Tibial nerve (tissue), 3 donors: Measurements from ENCODE around the gene ASS1.
A peak's percentile ranks its signal among the peaks of the same experiment; 100 is the strongest.

Source experiments
- POLR2A ChIP-seq, 2 donors: fragments of 450-650 bp; IDR thresholded peaks; one replicate each; pipeline ENCODE4 v1.6.1; 2017; ENCODE audit warnings: antibody characterized with exemption in 2 of 2, mild to moderate bottlenecking in 2 of 2, moderate library complexity in 2 of 2
- TF ChIP-seq, protein P1 (sequence below), 5 experiments: fragments of 200-600 bp in 3 of 5; fragments of 450-650 bp in 2 of 5; sonication (generic) in 3 of 5; IDR thresholded peaks; one replicate each; pipeline ENCODE4 v1.5.1; 2016 to 2019; ENCODE audit warnings: antibody characterized with exemption in 5 of 5, mild to moderate bottlenecking in 3 of 5, moderate library complexity in 2 of 5

- no peak for TF ChIP-seq POLR2A (IDR thresholded peaks at IDR 0.05)
- TF ChIP-seq, protein P1, sequence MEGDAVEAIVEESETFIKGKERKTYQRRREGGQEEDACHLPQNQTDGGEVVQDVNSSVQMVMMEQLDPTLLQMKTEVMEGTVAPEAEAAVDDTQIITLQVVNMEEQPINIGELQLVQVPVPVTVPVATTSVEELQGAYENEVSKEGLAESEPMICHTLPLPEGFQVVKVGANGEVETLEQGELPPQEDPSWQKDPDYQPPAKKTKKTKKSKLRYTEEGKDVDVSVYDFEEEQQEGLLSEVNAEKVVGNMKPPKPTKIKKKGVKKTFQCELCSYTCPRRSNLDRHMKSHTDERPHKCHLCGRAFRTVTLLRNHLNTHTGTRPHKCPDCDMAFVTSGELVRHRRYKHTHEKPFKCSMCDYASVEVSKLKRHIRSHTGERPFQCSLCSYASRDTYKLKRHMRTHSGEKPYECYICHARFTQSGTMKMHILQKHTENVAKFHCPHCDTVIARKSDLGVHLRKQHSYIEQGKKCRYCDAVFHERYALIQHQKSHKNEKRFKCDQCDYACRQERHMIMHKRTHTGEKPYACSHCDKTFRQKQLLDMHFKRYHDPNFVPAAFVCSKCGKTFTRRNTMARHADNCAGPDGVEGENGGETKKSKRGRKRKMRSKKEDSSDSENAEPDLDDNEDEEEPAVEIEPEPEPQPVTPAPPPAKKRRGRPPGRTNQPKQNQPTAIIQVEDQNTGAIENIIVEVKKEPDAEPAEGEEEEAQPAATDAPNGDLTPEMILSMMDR (IDR thresholded peaks at IDR 0.05): peak; percentile 82 to 94 (median 87)
These were observed 16.5 kb downstream of the ASS1 start for GRCh38 chr9:130461218-130461630.
